Caco-2 (cell line): ENCODE measurements around the gene LIMS1. TPM values are rescaled to one million over a fixed set of nuclear protein-coding genes. Genes with fewer than 3 reads are reported as not detected.
"Not testable (repeated sequence)": the region's sequence is repeated elsewhere in the genome, so short reads cannot be mapped to it uniquely, and the experiment has no call there.

Experiments
- BruUV-seq: library from RNA; stranded (reverse); fragments of 400-500 nt; replicated peaks from 2 replicates; lab custom pipeline; 2021; lab: Mats Ljungman, UMichigan
- CTCF ChIA-PET: fragments of 300-600 bp; sonication (Branson Sonifier 250); formaldehyde crosslinking; loops from one replicate; lab custom pipeline; 2022; ENCODE audit warnings: antibody characterized with exemption; lab: Charles Lee
- POLR2A ChIA-PET: fragments of 300-600 bp; sonication (Branson Sonifier 250); formaldehyde crosslinking; loops from one replicate; lab custom pipeline; 2022; ENCODE audit warnings: antibody characterized with exemption; lab: Charles Lee
- DNase-seq, 2 experiments: peaks; one replicate each; pipeline versions ENCODE4 v3.0.0 to v3.0.0-alpha.2; 2020 to 2022
- H3K27me3 ChIP-seq: replicated peaks from 2 replicates; pipeline ENCODE4 v1.6.0; 2011; ENCODE audit warnings: low read length; ENCODE audit not compliant: control insufficient read depth, insufficient read depth
- H3K36me3 ChIP-seq: 2 replicates; pipeline ENCODE4 v1.5.1; 2011; ENCODE audit warnings: low read length; ENCODE audit not compliant: control insufficient read depth, insufficient read depth
- H3K4me1 ChIP-seq: fragments of 250-450 bp; sonication (Bioruptor Pico); 2 replicates; pipeline ENCODE4 v1.5.1; 2020; ENCODE audit warnings: mild to moderate bottlenecking
- H3K4me3 ChIP-seq: 2 replicates; pipeline ENCODE4 v1.5.1; 2011; ENCODE audit warnings: low read depth, mild to moderate bottlenecking, control low read depth, low read length
- H3K9me3 ChIP-seq: fragments of 250-450 bp; sonication (Bioruptor Pico); 2 replicates; pipeline ENCODE4 v1.5.1; 2020; ENCODE audit warnings: mild to moderate bottlenecking, moderate library complexity
- H3K27ac Mint-ChIP-seq: one replicate; pipeline ENCODE4 v1.8.0; 2022; ENCODE audit warnings: mixed read lengths; ENCODE audit not compliant: unreplicated experiment
- H3K27me3 Mint-ChIP-seq: one replicate; pipeline ENCODE4 v1.8.0; 2022; ENCODE audit warnings: mixed read lengths; ENCODE audit not compliant: insufficient read depth, unreplicated experiment
- H3K36me3 Mint-ChIP-seq: one replicate; pipeline ENCODE4 v1.8.0; 2022; ENCODE audit warnings: mild to moderate bottlenecking, mixed read lengths; ENCODE audit not compliant: insufficient read depth, unreplicated experiment
- H3K4me1 Mint-ChIP-seq: one replicate; pipeline ENCODE4 v1.8.0; 2022; ENCODE audit warnings: low read depth, mixed read lengths; ENCODE audit not compliant: unreplicated experiment
- H3K4me3 Mint-ChIP-seq: one replicate; pipeline ENCODE4 v1.8.0; 2022; ENCODE audit warnings: mild to moderate bottlenecking, moderate library complexity, mixed read lengths; ENCODE audit not compliant: unreplicated experiment
- H3K9me3 Mint-ChIP-seq: one replicate; pipeline ENCODE4 v1.8.0; 2022; ENCODE audit warnings: mixed read lengths; ENCODE audit not compliant: unreplicated experiment
- CTCF ChIP-seq, 2 experiments: fragments of 200-600 bp in 1 of 2; IDR thresholded peaks; 1 replicate in 1 of 2; 2 replicates in 1 of 2; pipeline versions ENCODE4 v1.5.1 to v1.8.0; 2011 to 2022; ENCODE audit warnings: antibody characterized with exemption in 1 of 2, control low read depth in 1 of 2, inconsistent platforms in 1 of 2, low read depth in 1 of 2, low read length in 1 of 2, mild to moderate bottlenecking in 1 of 2, moderate library complexity in 1 of 2; ENCODE audit not compliant: insufficient read depth in 1 of 2, severe bottlenecking in 1 of 2, unreplicated experiment in 1 of 2
- intact Hi-C: fragments of 100-400 bp; cut with micrococcal nuclease; formaldehyde crosslinking; loops from one replicate; pipeline ENCODE4 v1.10.0; 2022; ENCODE audit not compliant: unreplicated experiment
- total RNA-seq: library from RNA; stranded (reverse); gene quantifications from 2 replicates; pipeline ENCODE4 v1.2.3, GENCODE V29; 2022

LIMS1 gene
- total RNA-seq, 1 experiment from 2014 or later: 75.2 TPM

GRCh38 chr2:108719149-108720044 is 185.1 kb downstream of the LIMS1 start, which contains the start of gene RANBP2:
Gene RANBP2, plus strand, starts transcription at chr2:108719482. Its CDS starts 125 bp downstream, at chr2:108719607.
- H3K27ac Mint-ChIP-seq: peak within 1 kb of the TSS; percentile 99
- H3K36me3 Mint-ChIP-seq: peaks cover 17% of the 10 kb centered on the region
- 0 out of 2 replicates have a peak, but pooled peaks cover 3% of the 10 kb centered on the region for H3K4me1 ChIP-seq
- ChIA-PET POLR2A (no interaction called here), CTCF (no interaction called here)
- DNase-seq: peak; percentile 96 to 97
- no peaks in the 10 kb centered on the region for H3K9me3 ChIP-seq
- no peaks in the 10 kb centered on the region for H3K27me3 Mint-ChIP-seq
- H3K36me3 ChIP-seq: no peaks in the 10 kb centered on the region
- TF ChIP-seq CTCF (IDR thresholded peaks at IDR 0.05; ENCODE audit: insufficient read depth in 1 of 2, low read depth in 1 of 2, low read length in 1 of 2, severe bottlenecking in 1 of 2, unreplicated experiment in 1 of 2): no peak
- peak within 1 kb of the TSS; percentile 95 for H3K4me3 Mint-ChIP-seq
- H3K9me3 Mint-ChIP-seq: no peaks in the 10 kb centered on the region
- no TSS peak for BruUV-seq
- H3K27me3 ChIP-seq: no peaks in the 10 kb centered on the region
- intact Hi-C loops: no loop called here
- H3K4me1 Mint-ChIP-seq: peaks cover 7% of the 10 kb centered on the region
- peak within 1 kb of the TSS; percentile 58 for H3K4me3 ChIP-seq

- H3K36me3 ChIP-seq, BruUV-seq, H3K27ac Mint-ChIP-seq, DNase-seq, H3K9me3 Mint-ChIP-seq, CTCF ChIA-PET, POLR2A ChIA-PET, H3K4me3 ChIP-seq, intact Hi-C loops, H3K4me1 ChIP-seq, H3K4me3 Mint-ChIP-seq, H3K9me3 ChIP-seq, H3K27me3 ChIP-seq, H3K27me3 Mint-ChIP-seq: not testable (repeated sequence)
- Mint-ChIP-seq H3K4me1 (peaks cover 20% of the 10 kb centered on the region), H3K36me3 (peaks cover 23% of the 10 kb centered on the region)
Measured at GRCh38 chr2:108726048-108726447, 191.8 kb downstream of the LIMS1 start.

GRCh38 chr2:108734656-108735055 is 200.4 kb downstream of the LIMS1 start:
- DNase-seq, H3K4me3 ChIP-seq, BruUV-seq, H3K4me3 Mint-ChIP-seq, H3K27me3 ChIP-seq, POLR2A ChIA-PET, CTCF ChIA-PET, H3K4me1 ChIP-seq, H3K36me3 ChIP-seq, H3K27me3 Mint-ChIP-seq, intact Hi-C loops, H3K9me3 ChIP-seq, H3K9me3 Mint-ChIP-seq: not testable (repeated sequence)
- peaks cover 60% of the 10 kb centered on the region for H3K36me3 Mint-ChIP-seq
- H3K27ac Mint-ChIP-seq: peak overlapping the region; percentile 3
- H3K4me1 Mint-ChIP-seq: peaks cover 13% of the 10 kb centered on the region

Other genes starting within 250 kb of the LIMS1 start
- 0.86 and 1.4 TPM in 2 replicates for gene SULT1C2, start 245.6 kb upstream of the LIMS1 start, total RNA-seq
- gene SULT1C4, start 156.5 kb upstream of the LIMS1 start, total RNA-seq: 4.0 and 5.1 TPM in 2 replicates
- 46.2 and 49.9 TPM in 2 replicates for gene GCC2, start 85.3 kb upstream of the LIMS1 start, total RNA-seq
- 78.7 and 81.8 TPM in 2 replicates for gene RANBP2, start 185.0 kb downstream of the LIMS1 start, total RNA-seq